ENCODE data around the gene PDZD2.
"Not testable (repeated sequence)": the region's sequence is repeated elsewhere in the genome, so short reads cannot be mapped to it uniquely, and the experiment has no call there.

PDZD2 gene

DNA sequence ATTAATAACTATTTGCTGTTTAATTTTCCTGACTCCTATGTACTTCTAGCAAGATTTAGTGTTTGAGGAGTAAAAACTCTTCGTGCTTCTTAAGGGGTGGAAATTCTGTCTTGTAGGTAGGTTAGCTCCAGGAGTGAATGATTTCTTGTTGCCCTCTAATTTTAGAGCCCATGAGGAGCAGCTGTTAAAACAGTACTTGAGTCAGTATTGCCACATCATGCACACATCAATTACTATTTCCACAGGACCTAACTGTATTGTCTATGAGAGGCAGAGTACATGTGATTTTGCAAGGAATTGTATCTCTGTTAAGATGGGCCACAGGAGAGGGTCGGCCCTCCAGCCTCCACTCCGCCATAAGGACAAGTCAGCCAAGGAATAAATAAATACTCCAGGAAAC lies 91.2 kb downstream of the PDZD2 start:
- TF ChIP-seq, protein P1, sequence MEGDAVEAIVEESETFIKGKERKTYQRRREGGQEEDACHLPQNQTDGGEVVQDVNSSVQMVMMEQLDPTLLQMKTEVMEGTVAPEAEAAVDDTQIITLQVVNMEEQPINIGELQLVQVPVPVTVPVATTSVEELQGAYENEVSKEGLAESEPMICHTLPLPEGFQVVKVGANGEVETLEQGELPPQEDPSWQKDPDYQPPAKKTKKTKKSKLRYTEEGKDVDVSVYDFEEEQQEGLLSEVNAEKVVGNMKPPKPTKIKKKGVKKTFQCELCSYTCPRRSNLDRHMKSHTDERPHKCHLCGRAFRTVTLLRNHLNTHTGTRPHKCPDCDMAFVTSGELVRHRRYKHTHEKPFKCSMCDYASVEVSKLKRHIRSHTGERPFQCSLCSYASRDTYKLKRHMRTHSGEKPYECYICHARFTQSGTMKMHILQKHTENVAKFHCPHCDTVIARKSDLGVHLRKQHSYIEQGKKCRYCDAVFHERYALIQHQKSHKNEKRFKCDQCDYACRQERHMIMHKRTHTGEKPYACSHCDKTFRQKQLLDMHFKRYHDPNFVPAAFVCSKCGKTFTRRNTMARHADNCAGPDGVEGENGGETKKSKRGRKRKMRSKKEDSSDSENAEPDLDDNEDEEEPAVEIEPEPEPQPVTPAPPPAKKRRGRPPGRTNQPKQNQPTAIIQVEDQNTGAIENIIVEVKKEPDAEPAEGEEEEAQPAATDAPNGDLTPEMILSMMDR (IDR thresholded peaks at IDR 0.05; ENCODE audit: control insufficient read depth, insufficient read depth, low read depth, low read length, missing control alignments) = no peak
- no peak for DNase-seq (ENCODE audit: low read depth)
- no peak overlapping the region for H3K4me3 ChIP-seq (ENCODE audit: control insufficient read depth, low read depth, low read length)

DNA sequence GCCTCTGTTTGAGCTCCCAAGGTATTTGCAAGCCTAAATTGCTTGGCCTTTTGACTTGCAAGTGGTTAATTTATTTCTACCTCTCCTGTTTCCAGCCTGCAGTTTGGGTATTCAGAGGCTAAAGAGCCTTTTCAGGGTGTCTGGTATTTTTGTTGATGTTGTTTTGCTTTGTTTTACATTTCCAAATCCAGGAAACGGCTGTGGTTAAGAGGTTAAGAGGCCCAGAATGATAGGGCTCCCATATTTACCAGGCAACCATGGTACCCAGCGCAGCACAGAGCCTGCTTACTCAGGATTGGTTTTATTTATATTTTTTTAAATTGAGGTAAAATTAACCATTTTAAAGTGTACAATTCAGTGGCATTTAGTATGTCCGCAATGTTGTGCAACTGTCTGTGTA lies 92.1 kb downstream of the PDZD2 start:
- H3K4me3 ChIP-seq (ENCODE audit: control insufficient read depth, low read depth, low read length) = no peak overlapping the region
- no peak for DNase-seq (ENCODE audit: low read depth)
- TF ChIP-seq, protein P1 (IDR thresholded peaks at IDR 0.05; ENCODE audit: control insufficient read depth, insufficient read depth, low read depth, low read length, missing control alignments) = no peak

DNA sequence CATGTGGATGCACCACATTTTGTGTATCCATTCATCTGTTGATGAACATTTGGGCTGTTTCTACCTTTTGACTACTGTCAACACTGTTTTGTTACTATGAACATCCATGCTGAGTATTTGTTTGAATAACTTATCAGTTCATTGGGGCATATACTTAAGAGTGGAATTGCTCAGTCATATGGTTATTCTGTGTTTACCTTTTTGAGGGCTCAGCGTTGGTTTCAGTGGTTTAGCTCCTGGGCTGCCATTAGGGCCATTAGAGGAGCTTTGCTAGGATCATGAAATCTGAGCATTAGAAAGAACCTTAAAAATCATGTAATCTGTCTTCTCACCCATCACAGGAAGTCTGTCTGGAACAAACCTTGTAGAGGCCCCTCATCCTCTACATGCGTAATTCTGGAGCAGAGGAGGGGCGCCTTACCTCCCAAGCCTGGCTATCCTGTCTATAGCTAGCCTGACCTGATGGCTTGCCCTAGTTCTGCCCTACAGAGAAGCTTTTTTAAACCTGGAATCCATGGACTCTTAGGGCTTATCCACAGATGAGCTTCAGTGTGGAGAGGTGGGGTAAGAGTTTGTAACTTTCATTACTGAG lies 92.9 kb downstream of the PDZD2 start:
- no peak for DNase-seq (ENCODE audit: low read depth)
- TF ChIP-seq, protein P1 (IDR thresholded peaks at IDR 0.05; ENCODE audit: control insufficient read depth, insufficient read depth, low read depth, low read length, missing control alignments) = no peak
- H3K4me3 ChIP-seq (ENCODE audit: control insufficient read depth, low read depth, low read length) = no peak overlapping the region

DNA sequence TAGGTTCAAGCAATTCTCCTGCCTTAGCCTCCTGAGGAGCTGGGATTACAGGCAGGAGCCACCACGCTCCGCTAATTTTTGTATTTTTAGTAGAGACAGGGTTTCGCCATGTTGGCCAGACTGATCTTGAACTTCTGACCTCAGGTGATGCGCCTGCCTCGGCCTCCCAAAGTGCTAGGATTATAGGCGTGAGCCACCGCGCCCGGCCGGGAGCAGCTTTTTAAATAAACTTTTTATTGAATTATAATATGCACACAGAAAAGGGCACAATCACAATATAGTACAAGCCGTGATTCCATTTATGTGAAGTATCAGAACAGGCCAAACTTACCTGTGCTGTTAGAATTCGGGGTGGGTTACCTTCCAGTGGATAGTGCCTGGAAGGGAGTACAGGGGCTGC lies 93.9 kb downstream of the PDZD2 start:
- DNase-seq (ENCODE audit: low read depth); H3K4me3 ChIP-seq (ENCODE audit: control insufficient read depth, low read depth, low read length): not testable (repeated sequence)

DNA sequence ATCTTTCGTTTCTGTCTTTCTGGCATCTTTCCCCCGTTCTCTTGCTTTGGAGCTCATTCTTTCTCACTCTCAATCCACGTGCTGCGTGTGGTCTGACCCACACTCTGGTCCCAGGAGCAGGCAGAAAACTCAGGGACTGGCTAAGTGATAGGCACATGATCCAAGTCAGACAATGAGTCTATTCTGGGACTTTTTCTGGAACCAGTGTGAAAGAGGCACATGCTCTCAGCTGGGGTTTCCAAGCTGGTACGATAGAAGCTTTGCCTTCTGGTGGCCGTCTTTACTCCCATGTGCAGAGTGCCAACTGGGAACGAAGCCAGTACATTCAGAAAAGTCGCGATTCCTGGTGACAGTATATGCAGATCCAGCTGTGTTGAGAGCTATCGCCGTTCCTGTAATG lies 94.4 kb downstream of the PDZD2 start:
- no peak for DNase-seq (ENCODE audit: low read depth)
- no peak overlapping the region for H3K4me3 ChIP-seq (ENCODE audit: control insufficient read depth, low read depth, low read length)
- TF ChIP-seq, protein P1 (IDR thresholded peaks at IDR 0.05; ENCODE audit: control insufficient read depth, insufficient read depth, low read depth, low read length, missing control alignments) = no peak

DNA sequence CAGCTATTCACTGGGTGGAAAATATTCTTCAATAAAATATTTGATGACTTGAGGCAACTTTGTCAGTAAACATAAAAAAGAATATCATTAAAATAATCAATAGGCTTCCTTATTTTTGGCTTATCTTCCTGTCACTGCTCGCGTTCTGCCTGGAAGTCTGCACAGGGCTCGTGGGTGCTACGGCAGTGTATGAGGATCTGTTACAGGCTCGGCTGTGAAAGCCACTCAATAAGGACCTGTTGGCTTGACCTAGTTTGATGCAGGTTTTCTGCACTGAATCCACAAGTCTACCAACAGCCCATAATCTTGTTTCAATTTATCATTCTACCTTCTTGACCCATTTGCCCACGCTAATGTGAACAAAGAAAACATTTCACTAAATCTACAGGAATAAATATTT lies 97.2 kb downstream of the PDZD2 start:
- H3K4me3 ChIP-seq (ENCODE audit: control insufficient read depth, low read depth, low read length) = no peak overlapping the region
- no peak for DNase-seq (ENCODE audit: low read depth)
- TF ChIP-seq, protein P1 (IDR thresholded peaks at IDR 0.05; ENCODE audit: control insufficient read depth, insufficient read depth, low read depth, low read length, missing control alignments) = no peak

DNA sequence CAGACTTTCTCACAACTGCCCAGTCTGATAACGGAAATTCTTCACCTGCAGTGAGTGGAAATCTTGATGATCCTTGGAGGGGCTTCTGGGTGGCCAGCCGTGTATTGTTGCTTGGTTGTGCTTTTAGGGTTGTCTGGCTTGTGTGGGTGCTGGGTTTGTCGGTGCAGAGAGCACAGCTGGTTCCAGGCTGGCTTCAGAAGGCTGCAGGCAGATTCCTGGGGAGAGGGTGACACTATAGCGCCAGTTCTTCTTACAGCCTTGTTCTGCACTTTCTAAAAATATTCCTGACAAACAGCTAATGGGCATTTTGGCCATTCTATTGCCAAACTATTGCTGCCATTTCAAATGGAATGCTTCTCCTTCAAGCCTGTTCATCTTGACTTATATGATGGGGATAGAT lies 99.3 kb downstream of the PDZD2 start:
- no peak for DNase-seq (ENCODE audit: low read depth)
- no peak overlapping the region for H3K4me3 ChIP-seq (ENCODE audit: control insufficient read depth, low read depth, low read length)
- TF ChIP-seq, protein P1 (IDR thresholded peaks at IDR 0.05; ENCODE audit: control insufficient read depth, insufficient read depth, low read depth, low read length, missing control alignments) = no peak
